SK-N-SH (cell line): Measurements from ENCODE around the gene CALHM5. TPM values are rescaled to one million over a fixed set of nuclear protein-coding genes. Genes with fewer than 3 reads are reported as not detected.
"Not testable (repeated sequence)": the region's sequence is repeated elsewhere in the genome, so short reads cannot be mapped to it uniquely, and the experiment has no call there.

ENCODE experiments used
- CTCF ChIA-PET: fragments of 300-600, 350-600 bp; formaldehyde crosslinking; extraction: SDS; loops from one replicate; lab custom pipeline; 2021; lab: Yijun Ruan, JAX
- POLR2A ChIA-PET: fragments of 350-600 bp; sonication (Branson Sonifier 250); formaldehyde crosslinking; extraction: SDS; loops from one replicate; lab custom pipeline; 2020; ENCODE audit warnings: antibody characterized with exemption, inconsistent platforms; lab: Yijun Ruan, JAX
- DNase-seq: peaks from one replicate; pipeline ENCODE4 v3.0.0; 2012
- H2AFZ ChIP-seq: fragments of 200-600 bp; sonication (generic); 2 replicates; pipeline ENCODE4 v1.8.1; 2016; ENCODE audit warnings: antibody characterized with exemption, mild to moderate bottlenecking, low read depth
- H3F3A ChIP-seq: fragments of 200-600 bp; sonication (generic); replicated peaks from 2 replicates; pipeline ENCODE3; 2016; ENCODE audit warnings: antibody characterized with exemption, mild to moderate bottlenecking; ENCODE audit not compliant: insufficient read depth
- H3K27ac ChIP-seq, 2 experiments: fragments of 200-500 bp in 1 of 2; fragments of 200-600 bp in 1 of 2; sonication (Bioruptor generic) in 1 of 2; sonication (generic), shearing (Covaris generic) in 1 of 2; 2 replicates each; pipeline versions ENCODE4 v1.5.1 to v1.6.1; 2014 to 2016; ENCODE audit warnings: low read depth in 2 of 2, inconsistent platforms in 1 of 2, low read length in 1 of 2, mild to moderate bottlenecking in 1 of 2, mixed read lengths in 1 of 2
- H3K27me3 ChIP-seq: fragments of 200-600 bp; sonication (generic), shearing (Covaris generic); 2 replicates; pipeline ENCODE4 v1.6.1; 2016; ENCODE audit warnings: mixed run types; ENCODE audit not compliant: insufficient read depth
- H3K36me3 ChIP-seq, 2 experiments: fragments of 200-500 bp in 1 of 2; fragments of 200-600 bp in 1 of 2; sonication (Bioruptor generic) in 1 of 2; sonication (generic) in 1 of 2; replicated peaks in 1 of 2; 2 replicates each; pipeline versions ENCODE3 to v1.5.1; 2014 to 2016; ENCODE audit warnings: low read length in 1 of 2, mild to moderate bottlenecking in 1 of 2; ENCODE audit not compliant: insufficient read depth in 2 of 2, control insufficient read depth in 1 of 2
- H3K4me1 ChIP-seq, 2 experiments: fragments of 200-500 bp in 1 of 2; fragments of 200-600 bp in 1 of 2; sonication (Bioruptor generic) in 1 of 2; sonication (generic), shearing (Covaris generic) in 1 of 2; 2 replicates each; pipeline versions ENCODE4 v1.5.1 to v1.6.1; 2014 to 2016; ENCODE audit warnings: low read depth in 1 of 2, low read length in 1 of 2, mixed run types in 1 of 2; ENCODE audit not compliant: insufficient read depth in 2 of 2, control insufficient read depth in 1 of 2
- H3K4me2 ChIP-seq: fragments of 200-600 bp; sonication (generic), shearing (Covaris generic); 2 replicates; pipeline ENCODE4 v1.6.1; 2017; ENCODE audit warnings: mixed run types
- H3K4me3 ChIP-seq, 2 experiments: fragments of 200-500 bp in 1 of 2; fragments of 200-600 bp in 1 of 2; sonication (Bioruptor generic) in 1 of 2; sonication (generic), shearing (Covaris generic) in 1 of 2; 2 replicates each; pipeline versions ENCODE4 v1.5.1 to v1.8.1; 2014 to 2016; ENCODE audit warnings: low read depth in 2 of 2, inconsistent platforms in 1 of 2, low read length in 1 of 2, mild to moderate bottlenecking in 1 of 2, mixed read lengths in 1 of 2, moderate library complexity in 1 of 2
- H3K79me2 ChIP-seq: fragments of 200-600 bp; sonication (generic); 2 replicates; pipeline ENCODE4 v1.8.1; 2017; ENCODE audit warnings: mild to moderate bottlenecking; ENCODE audit not compliant: insufficient read depth
- H3K9ac ChIP-seq: fragments of 200-600 bp; sonication (generic); 2 replicates; pipeline ENCODE4 v1.6.1; 2017; ENCODE audit warnings: mixed run types
- H3K9me2 ChIP-seq: fragments of 200-600 bp; sonication (generic); 2 replicates; pipeline ENCODE4 v1.6.1; 2017; ENCODE audit warnings: mixed run types
- H3K9me3 ChIP-seq: fragments of 200-600 bp; sonication (generic); 2 replicates; pipeline ENCODE4 v1.6.1; 2017; ENCODE audit warnings: mixed run types, mild to moderate bottlenecking, moderate library complexity
- H4K20me1 ChIP-seq: fragments of 200-600 bp; sonication (generic); 2 replicates; pipeline ENCODE4 v1.6.1; 2017; ENCODE audit warnings: mild to moderate bottlenecking, mixed run types; ENCODE audit not compliant: insufficient read depth
- CTCF ChIP-seq: fragments of 200-600 bp; sonication (generic); IDR thresholded peaks from 2 replicates; pipeline ENCODE4 v1.6.1; 2017; ENCODE audit warnings: antibody characterized with exemption, mild to moderate bottlenecking, moderate library complexity
- EP300 ChIP-seq, 2 experiments: IDR thresholded peaks; 2 replicates each; pipeline versions ENCODE4 v1.4.0 to v1.6.1; 2012; ENCODE audit warnings: borderline replicate concordance in 1 of 2, low read depth in 1 of 2, low read length in 1 of 2
- FOSL2 ChIP-seq: IDR thresholded peaks from 2 replicates; pipeline ENCODE4 v1.4.0; 2012; ENCODE audit warnings: low read depth, mild to moderate bottlenecking, moderate library complexity, borderline replicate concordance
- FOXM1 ChIP-seq: IDR thresholded peaks from 2 replicates; pipeline ENCODE4 v1.4.0; 2012; ENCODE audit warnings: low read depth, mild to moderate bottlenecking
- MXI1 ChIP-seq: IDR thresholded peaks from 2 replicates; pipeline ENCODE4 v1.6.1; 2012; ENCODE audit warnings: mild to moderate bottlenecking, low read depth, low read length, improper control_type of control experiment
- PBX3 ChIP-seq: IDR thresholded peaks from 2 replicates; pipeline ENCODE4; 2012
- RXRA ChIP-seq: IDR thresholded peaks from 2 replicates; pipeline ENCODE4 v1.4.0; 2012; ENCODE audit warnings: low read depth, mild to moderate bottlenecking, borderline replicate concordance
- SMC3 ChIP-seq: IDR thresholded peaks from 2 replicates; pipeline ENCODE4 v1.6.1; 2012; ENCODE audit warnings: low read depth, low read length, improper control_type of control experiment
- WGBS: methylation state at CpG from one replicate; pipeline ENCODE4 v1.1.6; 2017; ENCODE audit warnings: low lambda C conversion rate; 5-methylcytosine and 5-hydroxymethylcytosine counted together
- polyA plus RNA-seq, 3 experiments: library from polyadenylated mRNA; depleted of rRNA; stranded (reverse); fragments of >200 nt; gene quantifications; 2 replicates each; pipeline ENCODE4 v1.2.3, GENCODE V29; 2012
- TF ChIP-seq, protein P1 (sequence below): fragments of 150-350 bp; IDR thresholded peaks from 2 replicates; pipeline ENCODE4 v1.6.1; 2017; ENCODE audit warnings: antibody characterized with exemption, low read length, low read depth, borderline replicate concordance
- TF ChIP-seq, protein P2 (sequence below): IDR thresholded peaks from 2 replicates; pipeline ENCODE4 v1.4.0; 2012; ENCODE audit warnings: low read depth, borderline replicate concordance

Gene CALHM5
- polyA plus RNA-seq, 1 of the 3 experiments (the other 2 are of a cell fraction): 0.38 TPM

- TF ChIP-seq CTCF (no peak), PBX3 (no peak), FOXM1 (no peak), SMC3 (no peak), RXRA (no peak), EP300 (IDR thresholded peaks at IDR 0.05; ENCODE audit: borderline replicate concordance in 1 of 2, low read depth in 1 of 2, low read length in 1 of 2) (no peak), MXI1 (no peak), FOSL2 (no peak)
- TF ChIP-seq, protein P1, sequence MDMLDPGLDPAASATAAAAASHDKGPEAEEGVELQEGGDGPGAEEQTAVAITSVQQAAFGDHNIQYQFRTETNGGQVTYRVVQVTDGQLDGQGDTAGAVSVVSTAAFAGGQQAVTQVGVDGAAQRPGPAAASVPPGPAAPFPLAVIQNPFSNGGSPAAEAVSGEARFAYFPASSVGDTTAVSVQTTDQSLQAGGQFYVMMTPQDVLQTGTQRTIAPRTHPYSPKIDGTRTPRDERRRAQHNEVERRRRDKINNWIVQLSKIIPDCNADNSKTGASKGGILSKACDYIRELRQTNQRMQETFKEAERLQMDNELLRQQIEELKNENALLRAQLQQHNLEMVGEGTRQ: no peak
- TF ChIP-seq, protein P2, sequence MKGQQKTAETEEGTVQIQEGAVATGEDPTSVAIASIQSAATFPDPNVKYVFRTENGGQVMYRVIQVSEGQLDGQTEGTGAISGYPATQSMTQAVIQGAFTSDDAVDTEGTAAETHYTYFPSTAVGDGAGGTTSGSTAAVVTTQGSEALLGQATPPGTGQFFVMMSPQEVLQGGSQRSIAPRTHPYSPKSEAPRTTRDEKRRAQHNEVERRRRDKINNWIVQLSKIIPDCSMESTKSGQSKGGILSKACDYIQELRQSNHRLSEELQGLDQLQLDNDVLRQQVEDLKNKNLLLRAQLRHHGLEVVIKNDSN: no peak
These were observed 18.9 kb upstream of the CALHM5 start (continued) for GRCh38 chr6:116492331-116493067.

DNA sequence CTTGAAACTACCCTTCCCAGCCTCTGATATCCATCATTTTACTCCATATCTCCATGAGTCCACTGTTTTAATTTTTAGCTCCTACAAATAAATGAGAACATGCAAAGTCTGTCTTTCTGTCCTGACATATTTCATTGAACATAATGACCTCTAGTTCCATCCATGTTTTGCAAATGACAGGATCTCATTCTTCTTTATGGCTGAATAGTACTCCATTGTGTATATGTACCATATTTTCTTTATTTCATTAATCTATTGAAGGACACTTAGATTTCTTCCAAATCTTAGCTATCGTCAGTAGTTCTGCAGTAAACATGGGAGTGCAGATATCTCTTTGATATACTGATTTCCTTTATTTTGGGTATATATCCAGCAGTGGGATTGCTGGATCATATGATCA, 16.3 kb upstream of the CALHM5 start:
- WGBS: 71% methylated on average over 1 of the region's 1 CpG
- H3K4me2 ChIP-seq, H3K4me1 ChIP-seq, H3K9me3 ChIP-seq, POLR2A ChIA-PET, H3K27ac ChIP-seq, H3K9ac ChIP-seq, H3K36me3 ChIP-seq, H3K79me2 ChIP-seq, H4K20me1 ChIP-seq, H3K27me3 ChIP-seq, H3K9me2 ChIP-seq, H3F3A ChIP-seq, DNase-seq, H2AFZ ChIP-seq, H3K4me3 ChIP-seq: not testable (repeated sequence)
- CTCF ChIA-PET: interaction anchor here (2.2 kb wide), 1 partner anchor 207 kb away, joined by 8 read pairs; no protein-coding TSS in a partner anchor
